GM12878 (cell line): ENCODE results near the gene PARP16. TPM values are rescaled to one million over a fixed set of nuclear protein-coding genes. Genes with fewer than 3 reads are reported as not detected.

Experiments used
- BCL11A ChIP-seq: IDR thresholded peaks from 2 replicates; pipeline ENCODE4 v1.6.1; 2011; ENCODE audit warnings: low read depth, low read length
- BMI1 ChIP-seq: fragments of 450-650 bp; IDR thresholded peaks from 2 replicates; pipeline ENCODE4 v1.6.1; 2016; ENCODE audit warnings: mild to moderate bottlenecking, moderate library complexity, borderline replicate concordance
- BRCA1 ChIP-seq: IDR thresholded peaks from 2 replicates; pipeline ENCODE4 v1.6.1; 2011; ENCODE audit warnings: low read depth, low read length, improper control_type of control experiment
- CHD2 ChIP-seq: IDR thresholded peaks from 2 replicates; pipeline ENCODE4 v1.6.1; 2011; ENCODE audit warnings: low read depth, low read length, improper control_type of control experiment, borderline replicate concordance
- E4F1 ChIP-seq: fragments of 450-650 bp; IDR thresholded peaks from 2 replicates; pipeline ENCODE4 v1.6.1; 2018; ENCODE audit warnings: borderline replicate concordance, mild to moderate bottlenecking; ENCODE audit not compliant: partially characterized antibody
- HDGF ChIP-seq: fragments of 450-650 bp; IDR thresholded peaks from 2 replicates; pipeline ENCODE4 v1.6.1; 2016; ENCODE audit warnings: antibody characterized with exemption
- IKZF2 ChIP-seq, 2 experiments: fragments of 450-650 bp; IDR thresholded peaks; 2 replicates each; pipeline ENCODE4 v1.6.1; 2017; ENCODE audit warnings: mild to moderate bottlenecking in 2 of 2, moderate library complexity in 2 of 2
- JUNB ChIP-seq: IDR thresholded peaks from 2 replicates; pipeline ENCODE4 v1.6.1; 2016; ENCODE audit warnings: antibody characterized with exemption, mild to moderate bottlenecking
- MLLT1 ChIP-seq: fragments of 450-650 bp; IDR thresholded peaks from 2 replicates; pipeline ENCODE4 v1.6.1; 2016; ENCODE audit warnings: mild to moderate bottlenecking
- MTA3 ChIP-seq: IDR thresholded peaks from 2 replicates; pipeline ENCODE4 v1.6.1; 2012; ENCODE audit warnings: low read length, inconsistent platforms, borderline replicate concordance
- MYB ChIP-seq: fragments of 150-350 bp; IDR thresholded peaks from 2 replicates; pipeline ENCODE4 v1.6.1; 2014; ENCODE audit warnings: mild to moderate bottlenecking, low read depth, low read length, borderline replicate concordance
- POLR2A ChIP-seq: IDR thresholded peaks from 2 replicates; pipeline ENCODE4 v1.6.1; 2011; ENCODE audit warnings: low read depth, mild to moderate bottlenecking, low read length
- SIN3A ChIP-seq: IDR thresholded peaks from 2 replicates; pipeline ENCODE4 v1.6.1; 2012; ENCODE audit warnings: low read depth, low read length, improper control_type of control experiment
- SMARCA5 ChIP-seq: fragments of 450-650 bp; IDR thresholded peaks from 2 replicates; pipeline ENCODE4 v1.6.1; 2017; ENCODE audit warnings: mild to moderate bottlenecking
- SRF ChIP-seq, 2 experiments: IDR thresholded peaks; 2 replicates each; pipeline ENCODE4 v1.6.1; 2011; ENCODE audit warnings: low read depth in 2 of 2, low read length in 2 of 2, mild to moderate bottlenecking in 1 of 2, moderate library complexity in 1 of 2
- TBL1XR1 ChIP-seq: IDR thresholded peaks from 2 replicates; pipeline ENCODE4 v1.6.1; 2012; ENCODE audit warnings: low read depth, low read length, improper control_type of control experiment
- WRNIP1 ChIP-seq: IDR thresholded peaks from 2 replicates; pipeline ENCODE4 v1.6.1; 2011; ENCODE audit warnings: low read depth, low read length, improper control_type of control experiment, borderline replicate concordance
- ZBTB33 ChIP-seq: fragments of 450-650 bp; IDR thresholded peaks from 2 replicates; pipeline ENCODE4 v1.6.1; 2017; ENCODE audit warnings: mild to moderate bottlenecking
- ZNF384 ChIP-seq: IDR thresholded peaks from 2 replicates; pipeline ENCODE4 v1.6.1; 2012; ENCODE audit warnings: low read depth, mild to moderate bottlenecking, low read length, improper control_type of control experiment, borderline replicate concordance
- polyA plus RNA-seq, 11 experiments: library from polyadenylated mRNA; depleted of rRNA in 4 of 11; unstranded in 6 of 11; stranded (reverse) in 5 of 11; fragments of >200 nt; fragmentation: Nextera tagmentation in 4 of 11; fragmentation: Illumina TruSeq in 1 of 11; extraction: Ambion mirVana in 4 of 11; extraction: Trizol in 1 of 11; gene quantifications; 1 replicate in 1 of 11; 2 replicates in 10 of 11; pipeline versions ENCODE4 v1.2.1 to v1.2.3, GENCODE V29; 2011 to 2016; ENCODE audit warnings: inconsistent platforms in 2 of 11, missing spikeins in 2 of 11, low read depth in 1 of 11
- total RNA-seq, 4 experiments: library from RNA; depleted of rRNA in 3 of 4; stranded (reverse); fragments of >200 nt in 3 of 4; fragmentation: Illumina TruSeq in 1 of 4; extraction: Trizol in 1 of 4; gene quantifications; 2 replicates each; pipeline versions ENCODE4 v1.2.1 to v1.2.3, GENCODE V29; 2013 to 2021
- TF ChIP-seq, protein P1 (sequence below): IDR thresholded peaks from 2 replicates; pipeline ENCODE4 v1.6.1; 2011; ENCODE audit warnings: low read depth, low read length, improper control_type of control experiment, borderline replicate concordance
- TF ChIP-seq, protein P2 (sequence below): IDR thresholded peaks from 2 replicates; pipeline ENCODE4 v1.6.1; 2012; ENCODE audit warnings: low read depth, low read length, improper control_type of control experiment

Gene PARP16
- total and polyA plus RNA-seq, 10 of the 15 experiments (the other 5 are each of a cell fraction or from before 2014, with no cell fraction given) = 4.9 to 15.7 (median 9.9) TPM

DNA sequence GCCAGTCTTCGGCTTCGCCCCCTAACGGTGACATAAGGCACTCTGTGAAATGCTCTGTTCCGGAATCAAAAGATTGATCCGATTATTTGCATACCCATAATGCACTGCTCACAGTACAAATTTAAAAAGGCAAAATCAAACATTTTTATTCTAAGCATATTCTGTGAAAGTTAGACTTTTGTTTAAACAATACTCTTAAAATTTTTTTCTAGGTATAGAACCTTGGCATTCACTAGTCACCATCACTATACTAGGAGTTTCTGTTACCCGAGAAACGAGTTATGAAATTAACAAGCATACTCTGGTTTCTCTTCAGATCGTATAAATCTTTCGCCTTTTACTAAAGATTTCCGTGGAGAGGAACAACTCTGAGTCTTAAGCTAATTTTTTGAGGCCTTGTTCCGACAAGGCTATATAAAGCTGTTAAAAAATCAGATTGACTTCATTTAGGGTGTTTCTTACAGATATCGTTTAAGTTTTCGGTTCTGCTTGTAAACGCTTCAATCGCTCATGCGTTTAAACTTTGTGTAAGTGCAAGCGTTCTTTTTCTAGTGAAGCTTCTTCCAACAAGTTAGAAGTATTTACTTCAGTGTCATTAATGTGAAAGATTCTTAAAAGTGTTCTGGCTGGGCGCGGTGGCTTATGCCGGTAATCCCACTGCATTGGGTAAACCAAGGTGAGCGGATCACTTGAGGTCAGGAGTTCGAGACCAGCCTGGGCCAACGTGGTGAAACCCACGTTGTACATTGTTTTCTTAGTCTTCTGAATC is 17.9 kb upstream of the PARP16 start, which contains the start of gene RNU5B-1 (continued):
- TF ChIP-seq HDGF = no peak
- TF ChIP-seq, protein P1, sequence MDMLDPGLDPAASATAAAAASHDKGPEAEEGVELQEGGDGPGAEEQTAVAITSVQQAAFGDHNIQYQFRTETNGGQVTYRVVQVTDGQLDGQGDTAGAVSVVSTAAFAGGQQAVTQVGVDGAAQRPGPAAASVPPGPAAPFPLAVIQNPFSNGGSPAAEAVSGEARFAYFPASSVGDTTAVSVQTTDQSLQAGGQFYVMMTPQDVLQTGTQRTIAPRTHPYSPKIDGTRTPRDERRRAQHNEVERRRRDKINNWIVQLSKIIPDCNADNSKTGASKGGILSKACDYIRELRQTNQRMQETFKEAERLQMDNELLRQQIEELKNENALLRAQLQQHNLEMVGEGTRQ = no peak
- peak; percentile 56; the same call in 1 of the 2 replicates for TF ChIP-seq CHD2
- TF ChIP-seq MLLT1 = peak; percentile 96
- peak; percentile 79 for TF ChIP-seq JUNB
- peak; percentile 100 for TF ChIP-seq MTA3
- peak; percentile 96 for TF ChIP-seq POLR2A
- peak; percentile 96 for TF ChIP-seq BMI1
- TF ChIP-seq BCL11A = peak; percentile 87
- peak; percentile 57; the same call in 1 of the 2 replicates for TF ChIP-seq MYB
- no peak for TF ChIP-seq WRNIP1
- peak; percentile 76; the same call in 1 of the 2 replicates for TF ChIP-seq SIN3A
- TF ChIP-seq BRCA1 = no peak
- peak; percentile 91 for TF ChIP-seq ZBTB33
- 0 out of 2 replicates have a peak, but pooled peaks have one; percentile 46 for TF ChIP-seq SMARCA5
- no peak for TF ChIP-seq E4F1
- TF ChIP-seq, protein P2, sequence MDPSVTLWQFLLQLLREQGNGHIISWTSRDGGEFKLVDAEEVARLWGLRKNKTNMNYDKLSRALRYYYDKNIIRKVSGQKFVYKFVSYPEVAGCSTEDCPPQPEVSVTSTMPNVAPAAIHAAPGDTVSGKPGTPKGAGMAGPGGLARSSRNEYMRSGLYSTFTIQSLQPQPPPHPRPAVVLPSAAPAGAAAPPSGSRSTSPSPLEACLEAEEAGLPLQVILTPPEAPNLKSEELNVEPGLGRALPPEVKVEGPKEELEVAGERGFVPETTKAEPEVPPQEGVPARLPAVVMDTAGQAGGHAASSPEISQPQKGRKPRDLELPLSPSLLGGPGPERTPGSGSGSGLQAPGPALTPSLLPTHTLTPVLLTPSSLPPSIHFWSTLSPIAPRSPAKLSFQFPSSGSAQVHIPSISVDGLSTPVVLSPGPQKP = no peak
- peak in 1 of 2 experiments; percentile 52; a peak in 1 of 4 replicates for TF ChIP-seq SRF (IDR thresholded peaks at IDR 0.05; ENCODE audit: low read depth in 2 of 2, low read length in 2 of 2)
- TF ChIP-seq TBL1XR1 = no peak
- no peak for TF ChIP-seq ZNF384
- TF ChIP-seq IKZF2 (IDR thresholded peaks at IDR 0.05) = peak; percentile 39 to 67; a peak in 3 of 4 replicates
